Suppressor macrophage treated with lipopolysaccharide for 4 hours (primary cell): ENCODE results near the gene HIRIP3.
A peak's percentile ranks its signal among the peaks of the same experiment; 100 is the strongest.
"Not testable (repeated sequence)": the region's sequence is repeated elsewhere in the genome, so short reads cannot be mapped to it uniquely, and the experiment has no call there.

Source experiments
- DNase-seq: peaks from one replicate; pipeline ENCODE4 v3.0.0-alpha.2; 2020

Gene HIRIP3

GRCh38 chr16:30015450-30015849 lies 20.0 kb upstream of the HIRIP3 start:
- DNase-seq, result not testable (repeated sequence)

GRCh38 chr16:30012598-30012997 lies 17.2 kb upstream of the HIRIP3 start:
- DNase-seq, result not testable (repeated sequence)

GRCh38 chr16:30011714-30012504 lies 16.5 kb upstream of the HIRIP3 start:
- DNase-seq, result no peak

- DNase-seq, result peak; percentile 12
Measured at GRCh38 chr16:30010844-30011713, 15.7 kb upstream of the HIRIP3 start, which contains the start of gene DOC2A. Gene DOC2A, minus strand, starts transcription at chr16:30011027. Its CDS starts 805 bp downstream, at chr16:30010222.

- no peak for DNase-seq
Measured at GRCh38 chr16:30009990-30010843, 14.8 kb upstream of the HIRIP3 start.

- no peak for DNase-seq
Measured at GRCh38 chr16:30009085-30009862, 13.9 kb upstream of the HIRIP3 start.

GRCh38 chr16:30007378-30007895 lies 12.0 kb upstream of the HIRIP3 start:
- DNase-seq, result no peak

GRCh38 chr16:30006659-30007377 lies 11.4 kb upstream of the HIRIP3 start:
- DNase-seq, result no peak

- DNase-seq, result no peak
Measured at GRCh38 chr16:30006095-30006473, 10.7 kb upstream of the HIRIP3 start.

GRCh38 chr16:30005341-30006094 lies 10.1 kb upstream of the HIRIP3 start:
- DNase-seq, result peak; percentile 48

GRCh38 chr16:30004811-30005242 lies 9.4 kb upstream of the HIRIP3 start:
- no peak for DNase-seq

- DNase-seq, result no peak
Measured at GRCh38 chr16:30004424-30004776, 9.0 kb upstream of the HIRIP3 start.

- no peak for DNase-seq
Measured at GRCh38 chr16:30003670-30004423, 8.4 kb upstream of the HIRIP3 start.

GRCh38 chr16:30002614-30003346 lies 7.4 kb upstream of the HIRIP3 start:
- DNase-seq, result no peak

- DNase-seq, result no peak
Measured at GRCh38 chr16:30000735-30001631, 5.6 kb upstream of the HIRIP3 start.

GRCh38 chr16:29999605-30000004 lies 4.2 kb upstream of the HIRIP3 start:
- DNase-seq, result no peak

GRCh38 chr16:29996766-29997250 lies 1.4 kb upstream of the HIRIP3 start:
- no peak for DNase-seq
